HG03095 (cell line): ENCODE measurements around the gene HSD17B8.
"Not testable (repeated sequence)": the region's sequence is repeated elsewhere in the genome, so short reads cannot be mapped to it uniquely, and the experiment has no call there.

Source experiments
- ATAC-seq: cut with Tn5 transposase; IDR thresholded peaks from one replicate; pipeline ENCODE4 v1.9.1; 2021; ENCODE audit warnings: moderate library complexity; ENCODE audit not compliant: unreplicated experiment

HSD17B8 gene

DNA sequence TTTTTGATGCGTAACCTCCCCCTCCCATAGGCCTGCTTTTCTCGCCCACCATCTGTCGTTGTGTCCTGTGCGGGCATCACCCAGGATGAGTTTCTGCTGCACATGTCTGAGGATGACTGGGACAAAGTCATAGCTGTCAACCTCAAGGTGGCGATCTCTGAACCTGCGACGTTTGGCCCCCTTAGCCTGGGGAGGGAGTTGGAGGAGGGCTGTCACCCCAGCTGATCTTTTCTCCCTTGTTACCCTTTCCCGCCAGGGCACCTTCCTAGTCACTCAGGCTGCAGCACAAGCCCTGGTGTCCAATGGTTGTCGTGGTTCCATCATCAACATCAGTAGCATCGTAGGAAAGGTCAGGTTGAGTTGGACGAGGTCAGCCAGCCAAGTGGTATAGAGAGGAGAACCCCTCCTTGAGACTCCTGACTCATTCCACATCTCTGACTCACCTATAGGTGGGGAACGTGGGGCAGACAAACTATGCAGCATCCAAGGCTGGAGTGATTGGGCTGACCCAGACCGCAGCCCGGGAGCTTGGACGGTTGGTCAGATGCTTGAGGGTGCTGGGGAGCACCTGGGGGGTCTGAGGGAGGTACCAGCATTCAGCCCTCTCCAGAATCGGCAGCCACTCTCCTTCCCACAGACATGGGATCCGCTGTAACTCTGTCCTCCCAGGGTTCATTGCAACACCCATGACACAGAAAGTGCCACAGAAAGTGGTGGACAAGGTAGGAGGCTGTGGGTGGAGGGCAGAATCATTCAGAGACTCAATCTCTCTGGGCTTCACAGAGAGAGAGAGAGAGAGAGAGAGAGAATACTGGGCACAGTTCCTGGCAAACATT, 954 bp downstream of the HSD17B8 start:
- no peak for ATAC-seq

DNA sequence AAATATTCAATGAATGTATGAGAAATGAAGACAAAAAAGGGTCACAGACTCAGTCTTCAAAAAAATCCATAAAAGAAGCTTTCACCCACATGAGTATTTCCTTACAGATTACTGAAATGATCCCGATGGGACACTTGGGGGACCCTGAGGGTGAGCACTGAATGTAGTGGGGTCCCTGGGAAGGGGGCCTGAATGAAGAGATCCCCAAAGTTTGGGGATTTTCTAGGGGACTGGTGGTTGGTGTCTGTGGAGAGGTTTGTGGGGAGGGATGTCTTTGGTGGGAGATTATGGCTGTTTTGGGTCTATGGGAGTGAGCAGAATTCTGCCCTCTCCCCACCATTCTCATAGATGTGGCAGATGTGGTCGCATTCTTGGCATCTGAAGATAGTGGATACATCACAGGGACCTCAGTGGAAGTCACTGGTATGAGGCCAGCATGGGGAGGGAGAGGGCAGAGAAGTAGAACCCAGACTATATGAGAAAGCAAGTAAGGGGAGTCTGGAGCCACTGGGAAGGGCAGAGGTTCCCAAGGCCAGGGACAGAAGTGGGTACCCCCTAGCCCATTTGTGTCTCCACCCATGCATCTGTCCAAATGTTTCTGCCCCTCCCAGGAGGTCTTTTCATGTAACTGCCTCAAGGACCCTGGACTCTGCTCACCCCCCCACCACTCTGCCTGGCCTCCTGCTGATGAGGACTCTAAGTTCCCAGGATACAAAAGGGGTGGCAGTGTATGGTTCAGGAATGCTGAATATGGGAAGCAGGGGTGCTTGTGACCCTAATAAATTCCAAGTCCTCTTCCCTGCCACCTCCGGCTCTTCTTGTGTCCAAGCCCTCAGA, 1.8 kb downstream of the HSD17B8 start:
- ATAC-seq: no peak

- ATAC-seq: no peak
Measured at GRCh38 chr6:33206864-33207551, 2.6 kb downstream of the HSD17B8 start.

DNA sequence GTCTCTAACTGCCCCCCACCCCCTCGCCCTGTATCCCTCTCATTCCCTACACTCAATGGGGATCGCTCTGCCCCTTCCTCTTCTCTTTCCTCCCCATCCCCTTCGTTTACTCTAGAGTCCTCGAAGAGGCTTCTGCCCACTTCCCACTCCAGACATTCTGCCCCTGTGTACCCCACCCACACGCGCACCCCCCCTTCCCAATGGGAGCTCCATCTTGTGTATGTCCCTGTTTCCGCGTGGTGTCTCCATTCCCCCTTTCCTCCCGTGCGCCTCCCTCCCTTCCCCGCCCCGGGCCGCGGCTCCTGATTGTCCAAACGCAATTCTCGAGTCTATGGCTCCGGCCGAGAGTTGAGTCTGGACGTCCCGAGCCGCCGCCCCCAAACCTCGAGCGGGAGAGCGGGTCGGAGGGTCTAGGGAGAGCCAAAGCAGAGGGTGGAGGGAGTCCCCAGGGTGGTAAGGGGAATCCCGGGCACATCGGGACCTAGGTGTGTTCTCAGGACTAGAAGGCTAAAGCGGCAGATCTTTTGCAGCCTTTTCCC, 3.2 kb downstream of the HSD17B8 start:
- no peak for ATAC-seq

DNA sequence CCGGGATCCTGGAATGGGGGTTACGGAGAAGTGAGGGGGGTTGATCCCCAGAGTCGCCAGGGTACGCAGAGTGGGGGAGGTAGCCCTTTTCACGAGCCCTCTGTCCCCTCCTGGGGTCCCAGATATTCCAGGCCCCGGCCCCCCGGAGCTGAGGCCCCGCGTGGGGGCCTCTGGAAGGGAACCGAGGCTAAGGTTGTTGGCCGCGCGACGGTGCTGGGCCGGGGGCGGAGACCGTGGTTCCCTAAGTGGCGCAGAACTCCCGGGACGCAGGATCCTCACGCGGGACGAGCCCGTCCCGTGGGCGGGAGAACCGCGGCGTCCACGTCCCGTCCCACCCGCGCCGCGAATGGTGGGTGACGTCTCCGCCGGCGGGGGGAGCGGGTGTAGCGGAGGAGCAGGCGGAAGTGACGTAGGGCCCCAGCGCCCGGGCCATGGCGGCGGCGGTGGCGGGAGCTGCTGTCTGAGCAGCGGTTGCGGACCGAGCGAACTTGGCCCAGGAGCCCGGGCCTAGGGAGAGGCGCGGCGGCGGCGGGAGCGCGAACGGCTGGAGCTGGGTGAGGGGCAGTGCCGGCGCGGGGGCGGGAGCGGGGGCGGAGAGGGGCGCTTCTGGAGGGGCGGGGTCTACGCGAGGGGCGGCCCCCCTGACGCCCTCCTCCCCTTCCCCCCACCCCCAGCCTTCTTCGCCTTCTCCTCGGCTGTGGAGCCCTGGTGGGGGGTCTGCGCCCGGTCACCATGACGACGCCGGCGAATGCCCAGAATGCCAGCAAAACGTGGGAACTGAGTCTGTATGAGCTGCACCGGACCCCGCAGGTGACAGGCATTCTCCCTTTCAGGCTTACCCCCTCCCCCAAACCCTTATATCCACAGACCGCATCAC, 3.9 kb downstream of the HSD17B8 start, which contains the start of gene RING1:
Gene RING1 (plus strand): TSS at position 410 of the 877 bp plus-strand sequence. CDS start 323 bp downstream, at position 733.
- ATAC-seq: peak; percentile 42

GRCh38 chr6:33209856-33210255, 5.4 kb downstream of the HSD17B8 start:
- no peak for ATAC-seq

GRCh38 chr6:33211136-33211535, 6.7 kb downstream of the HSD17B8 start:
- ATAC-seq: no peak

DNA sequence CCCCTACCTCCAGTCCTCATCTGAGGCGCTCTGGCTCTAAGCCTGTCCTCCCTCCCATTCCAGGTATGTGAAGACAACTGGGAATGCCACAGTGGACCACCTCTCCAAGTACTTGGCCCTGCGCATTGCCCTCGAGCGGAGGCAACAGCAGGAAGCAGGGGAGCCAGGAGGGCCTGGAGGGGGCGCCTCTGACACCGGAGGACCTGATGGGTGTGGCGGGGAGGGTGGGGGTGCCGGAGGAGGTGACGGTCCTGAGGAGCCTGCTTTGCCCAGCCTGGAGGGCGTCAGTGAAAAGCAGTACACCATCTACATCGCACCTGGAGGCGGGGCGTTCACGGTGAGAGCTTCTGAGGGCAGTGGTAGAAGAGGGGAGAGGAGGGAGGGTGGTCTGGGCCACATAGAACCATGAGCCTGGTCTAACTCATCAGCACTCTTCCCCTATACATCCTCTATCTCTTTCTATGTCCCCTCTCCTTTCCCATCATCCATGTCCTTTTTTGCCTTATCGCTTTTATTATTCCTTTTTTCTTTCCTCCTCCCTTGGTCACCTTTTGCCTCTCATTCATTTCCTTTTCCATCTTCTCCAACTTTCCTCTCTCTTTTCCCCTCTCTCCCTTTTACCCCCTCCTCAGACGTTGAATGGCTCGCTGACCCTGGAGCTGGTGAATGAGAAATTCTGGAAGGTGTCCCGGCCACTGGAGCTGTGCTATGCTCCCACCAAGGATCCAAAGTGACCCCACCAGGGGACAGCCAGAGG, 7.4 kb downstream of the HSD17B8 start:
- ATAC-seq: no peak

DNA sequence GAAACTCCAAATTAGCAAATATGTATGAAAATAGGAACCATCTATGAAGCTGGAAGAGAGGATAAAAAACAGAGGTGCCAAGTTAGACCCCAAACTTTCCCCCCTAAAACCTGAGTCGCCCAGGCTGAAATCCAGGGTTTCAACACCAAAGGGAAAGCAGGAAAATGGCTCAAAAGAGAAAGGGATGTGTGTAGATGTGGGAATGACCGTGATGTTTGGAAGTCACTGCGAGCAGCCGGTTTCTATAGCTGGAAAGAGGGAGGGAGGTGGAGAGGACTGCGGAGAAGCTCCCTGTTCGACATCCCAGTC, 8.4 kb downstream of the HSD17B8 start:
- no peak for ATAC-seq

GRCh38 chr6:33213166-33213988, 8.9 kb downstream of the HSD17B8 start:
- no peak for ATAC-seq

DNA sequence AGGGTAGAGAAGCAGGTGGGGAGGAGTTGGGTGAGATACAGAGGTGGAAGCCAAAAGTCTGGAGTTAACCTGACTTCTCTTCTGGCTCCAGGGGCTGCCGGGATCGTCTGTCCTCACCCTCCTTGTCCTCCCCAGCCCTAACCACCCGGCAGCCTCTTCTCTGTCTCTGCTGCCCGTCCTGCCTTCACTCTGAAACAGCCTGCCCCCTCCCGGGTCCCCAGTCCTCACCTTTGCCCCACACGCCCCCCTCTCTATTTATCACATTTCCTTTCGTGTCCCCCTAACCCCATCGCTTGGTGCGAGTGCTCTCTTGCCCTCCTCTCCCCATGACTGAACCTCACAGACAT, 9.5 kb downstream of the HSD17B8 start:
- ATAC-seq: no peak

DNA sequence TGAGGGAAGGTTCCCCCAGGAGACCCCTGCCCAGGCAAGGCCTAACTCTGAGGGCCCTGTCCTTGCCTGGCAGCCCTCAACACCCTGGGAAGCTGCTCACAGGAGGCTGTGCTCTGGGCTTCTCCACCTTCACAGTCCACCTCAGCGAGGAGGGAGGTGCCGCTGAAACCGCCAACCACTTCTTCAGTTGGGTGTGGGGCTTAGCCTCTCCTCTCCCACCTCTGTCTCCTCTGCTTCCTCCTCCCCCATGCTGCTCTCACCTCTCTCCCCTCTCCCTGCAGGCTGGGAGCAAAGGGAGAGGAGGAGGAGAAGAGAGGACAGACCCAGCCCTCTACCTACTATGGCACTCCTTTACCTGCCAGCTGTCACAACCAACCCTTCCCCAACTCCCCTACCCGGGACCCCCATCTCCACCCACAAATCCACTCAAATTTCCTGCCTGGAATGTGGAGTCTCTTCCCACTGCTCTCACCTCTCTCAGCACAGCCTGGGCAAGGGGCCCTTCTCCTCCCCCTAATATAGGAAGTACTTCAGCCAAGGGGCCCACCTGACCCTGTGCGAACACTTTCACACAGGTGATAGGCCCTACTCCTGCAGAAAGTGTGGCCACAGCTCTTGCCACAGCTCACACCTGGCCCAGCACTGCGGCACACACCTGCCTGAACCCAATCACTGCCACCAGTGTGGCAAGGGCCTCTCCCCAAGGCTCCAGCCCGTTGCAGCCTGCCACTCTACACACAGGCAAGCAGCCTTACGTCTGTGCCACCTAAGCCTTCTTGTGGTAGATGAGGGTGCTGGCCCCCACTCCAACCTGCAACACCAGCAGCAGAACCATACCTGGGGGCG, 11.0 kb downstream of the HSD17B8 start:
- no peak for ATAC-seq

DNA sequence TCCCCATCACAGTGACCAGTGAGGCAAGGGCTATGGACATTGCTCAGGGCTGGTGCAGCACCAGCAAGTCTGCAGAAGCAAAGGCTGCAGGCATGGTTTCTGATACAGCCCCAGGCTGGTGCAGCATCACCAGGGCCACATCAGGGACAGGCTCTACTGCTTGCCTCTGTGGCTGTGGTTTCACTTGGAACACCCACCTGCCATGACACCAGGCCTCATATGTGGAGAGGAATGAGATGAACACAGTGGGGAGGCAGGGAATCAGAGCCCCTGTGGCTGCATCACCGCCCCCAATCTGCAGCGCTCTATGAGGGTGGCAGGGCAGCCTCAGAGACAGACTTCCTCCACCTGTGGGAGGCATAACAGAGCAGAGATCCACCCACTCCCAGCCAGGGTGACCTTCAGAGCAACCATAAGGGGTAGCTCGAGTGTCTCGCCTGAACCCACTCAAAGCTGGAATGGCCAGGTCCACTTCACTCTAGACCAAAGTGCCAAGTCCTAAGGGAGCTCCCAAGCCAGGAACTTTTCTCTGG, 11.7 kb downstream of the HSD17B8 start:
- ATAC-seq: no peak

GRCh38 chr6:33217246-33217645, 12.8 kb downstream of the HSD17B8 start:
- ATAC-seq: no peak

- no peak for ATAC-seq
Measured at GRCh38 chr6:33217681-33218080, 13.2 kb downstream of the HSD17B8 start.

- ATAC-seq: not testable (repeated sequence)
Measured at GRCh38 chr6:33226503-33227120, 22.2 kb downstream of the HSD17B8 start.

DNA sequence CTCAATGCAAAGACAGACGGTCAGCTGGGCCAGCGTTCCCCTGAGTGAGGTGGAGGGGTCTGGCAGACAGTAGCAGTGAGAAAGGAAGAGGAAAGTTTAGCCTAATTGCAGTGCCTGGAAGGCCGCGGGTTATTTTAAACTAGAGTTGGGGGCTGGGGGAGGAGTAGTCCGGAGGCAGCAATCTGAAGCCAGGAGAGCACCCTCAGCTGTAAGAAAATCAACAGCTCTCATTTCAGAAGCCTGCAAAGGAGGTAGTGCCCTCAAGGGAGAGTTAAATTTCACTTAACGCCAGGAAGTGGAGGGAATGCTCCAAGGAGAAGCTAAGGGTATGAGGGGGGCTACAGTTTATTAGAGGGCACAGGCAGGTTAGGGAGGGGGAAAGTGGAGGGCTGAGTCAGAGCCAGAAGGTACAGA, 30.8 kb downstream of the HSD17B8 start:
- ATAC-seq: no peak
